HEK293 (cell line): Measurements from ENCODE around the gene ZNF488.

Experiments used
- CTCF ChIA-PET: fragments of 350-600 bp; formaldehyde crosslinking; extraction: SDS; loops from one replicate; lab custom pipeline; 2021; ENCODE audit warnings: antibody characterized with exemption; lab: Yijun Ruan, JAX
- POLR2A ChIA-PET: fragments of 300-600 bp; formaldehyde crosslinking; extraction: SDS; loops from one replicate; lab custom pipeline; 2020; ENCODE audit warnings: antibody characterized with exemption, inconsistent platforms; lab: Yijun Ruan, JAX
- H3K27ac ChIP-seq: fragments of 200-500 bp; sonication (Bioruptor generic); 2 replicates; pipeline ENCODE4 v1.5.1; 2014; ENCODE audit warnings: low read depth, low read length, control low read depth, inconsistent platforms; ENCODE audit errors: extremely low read depth
- H3K36me3 ChIP-seq, 2 experiments: fragments of 200-500 bp in 1 of 2; sonication (Bioruptor generic) in 1 of 2; 1 replicate in 1 of 2; 2 replicates in 1 of 2; pipeline ENCODE4 v1.5.1; 2014 to 2017; ENCODE audit warnings: inconsistent platforms in 2 of 2, low read length in 2 of 2; ENCODE audit not compliant: control insufficient read depth in 2 of 2, insufficient read depth in 1 of 2
- H3K4me1 ChIP-seq: fragments of 200-500 bp; sonication (Bioruptor generic); 2 replicates; pipeline ENCODE4 v1.5.1; 2014; ENCODE audit warnings: mild to moderate bottlenecking, low read length, inconsistent platforms; ENCODE audit not compliant: control insufficient read depth, insufficient read depth
- H3K4me3 ChIP-seq: 2 replicates; pipeline ENCODE4 v1.5.1; 2011; ENCODE audit warnings: low read depth, mild to moderate bottlenecking, control low read depth, low read length, moderate library complexity
- H3K9me3 ChIP-seq: fragments of 200-500 bp; sonication (Bioruptor generic); 2 replicates; pipeline ENCODE4 v1.5.1; 2014; ENCODE audit warnings: low read depth, low read length, inconsistent platforms; ENCODE audit not compliant: control insufficient read depth, insufficient read depth
- BCL11A ChIP-seq: fragments of 450-650 bp; formaldehyde crosslinking; IDR thresholded peaks from 2 replicates; pipeline ENCODE4 v1.5.1; 2016; ENCODE audit warnings: low read depth, missing biosample characterization, missing genetic modification characterization
- MEIS1 ChIP-seq: sonication (generic); formaldehyde crosslinking; IDR thresholded peaks from 2 replicates; pipeline ENCODE4 v1.8.1; 2022; ENCODE audit warnings: missing genetic modification reagents, mild to moderate bottlenecking, borderline replicate concordance
- ZNF416 ChIP-seq: fragments of 450-650 bp; formaldehyde crosslinking; IDR thresholded peaks from 2 replicates; pipeline ENCODE4 v1.5.1; 2016; ENCODE audit warnings: missing biosample characterization, missing genetic modification characterization
- ZNF423 ChIP-seq: fragments of 450-650 bp; formaldehyde crosslinking; IDR thresholded peaks from 2 replicates; pipeline ENCODE4 v1.5.1; 2016; ENCODE audit warnings: missing biosample characterization, missing genetic modification characterization
- ZNF560 ChIP-seq: fragments of 450-650 bp; formaldehyde crosslinking; IDR thresholded peaks from 2 replicates; pipeline ENCODE4 v1.5.1; 2017; ENCODE audit warnings: missing biosample characterization, missing genetic modification characterization, borderline replicate concordance
- ZNF664 ChIP-seq: fragments of 450-650 bp; formaldehyde crosslinking; IDR thresholded peaks from 2 replicates; pipeline ENCODE4 v1.5.1; 2016; ENCODE audit warnings: missing biosample characterization, missing genetic modification characterization
- ZNF707 ChIP-seq: fragments of 450-650 bp; formaldehyde crosslinking; IDR thresholded peaks from 2 replicates; pipeline ENCODE4 v1.5.1; 2016; ENCODE audit warnings: missing biosample characterization, missing genetic modification characterization
- ZSCAN16 ChIP-seq: fragments of 450-650 bp; formaldehyde crosslinking; IDR thresholded peaks from 2 replicates; pipeline ENCODE4 v1.5.1; 2016; ENCODE audit warnings: missing biosample characterization, missing genetic modification characterization
- TF ChIP-seq, protein P1 (sequence below): fragments of 450-650 bp; formaldehyde crosslinking; IDR thresholded peaks from 2 replicates; pipeline ENCODE4 v1.5.1; 2016; ENCODE audit warnings: missing biosample characterization, missing genetic modification characterization
- TF ChIP-seq, protein P2 (sequence below): fragments of 450-650 bp; formaldehyde crosslinking; IDR thresholded peaks from 2 replicates; pipeline ENCODE4 v1.5.1; 2016; ENCODE audit warnings: missing biosample characterization, missing genetic modification characterization
- TF ChIP-seq, protein P3 (sequence below): fragments of 450-650 bp; formaldehyde crosslinking; IDR thresholded peaks from 2 replicates; pipeline ENCODE4 v1.5.1; 2017; ENCODE audit warnings: missing biosample characterization, missing genetic modification characterization
- TF ChIP-seq, protein P4 (sequence below): fragments of 450-650 bp; formaldehyde crosslinking; IDR thresholded peaks from 2 replicates; pipeline ENCODE4 v1.5.1; 2016; ENCODE audit warnings: missing biosample characterization, missing genetic modification characterization, low read depth

The ZNF488 gene

DNA sequence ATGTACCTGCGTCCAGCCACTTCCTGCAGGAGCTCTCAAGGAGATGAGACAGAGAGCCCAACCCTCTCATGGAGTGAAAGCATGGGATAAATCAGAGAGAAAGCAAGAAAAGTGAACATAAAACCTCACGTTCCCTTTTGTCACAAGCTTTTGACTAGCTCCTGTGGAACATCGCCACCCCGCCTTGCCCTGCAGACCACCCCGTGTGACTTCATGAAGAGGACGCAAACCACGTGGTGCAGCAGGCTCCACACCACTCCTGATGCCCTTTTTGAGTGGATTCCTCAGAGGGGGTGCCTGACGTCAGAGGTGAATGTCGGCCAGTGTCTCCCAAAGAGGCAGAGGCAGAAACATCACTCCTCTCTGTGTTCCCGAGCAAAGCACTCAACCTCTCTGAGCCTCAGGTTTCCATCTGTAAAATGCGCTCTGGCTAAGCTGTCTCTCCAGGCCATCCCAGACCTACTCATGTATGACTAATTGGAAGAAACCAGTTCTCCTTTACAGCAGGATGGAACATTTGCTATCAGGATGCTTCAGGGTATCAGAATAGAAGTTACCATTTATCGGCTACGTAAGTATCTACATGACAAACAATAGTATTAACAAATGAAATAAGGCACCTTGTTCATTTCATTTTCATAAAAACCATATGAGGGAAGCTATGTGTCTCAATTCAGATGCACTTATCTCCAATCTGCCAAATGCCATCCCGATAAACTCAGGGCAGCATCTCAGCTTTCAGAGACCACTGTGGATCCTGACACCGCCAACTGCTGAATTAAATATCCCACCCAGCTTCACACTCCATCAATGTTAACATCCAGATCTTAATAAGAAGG is 5.3 kb downstream of the ZNF488 start (continued):
- TF ChIP-seq, protein P1, sequence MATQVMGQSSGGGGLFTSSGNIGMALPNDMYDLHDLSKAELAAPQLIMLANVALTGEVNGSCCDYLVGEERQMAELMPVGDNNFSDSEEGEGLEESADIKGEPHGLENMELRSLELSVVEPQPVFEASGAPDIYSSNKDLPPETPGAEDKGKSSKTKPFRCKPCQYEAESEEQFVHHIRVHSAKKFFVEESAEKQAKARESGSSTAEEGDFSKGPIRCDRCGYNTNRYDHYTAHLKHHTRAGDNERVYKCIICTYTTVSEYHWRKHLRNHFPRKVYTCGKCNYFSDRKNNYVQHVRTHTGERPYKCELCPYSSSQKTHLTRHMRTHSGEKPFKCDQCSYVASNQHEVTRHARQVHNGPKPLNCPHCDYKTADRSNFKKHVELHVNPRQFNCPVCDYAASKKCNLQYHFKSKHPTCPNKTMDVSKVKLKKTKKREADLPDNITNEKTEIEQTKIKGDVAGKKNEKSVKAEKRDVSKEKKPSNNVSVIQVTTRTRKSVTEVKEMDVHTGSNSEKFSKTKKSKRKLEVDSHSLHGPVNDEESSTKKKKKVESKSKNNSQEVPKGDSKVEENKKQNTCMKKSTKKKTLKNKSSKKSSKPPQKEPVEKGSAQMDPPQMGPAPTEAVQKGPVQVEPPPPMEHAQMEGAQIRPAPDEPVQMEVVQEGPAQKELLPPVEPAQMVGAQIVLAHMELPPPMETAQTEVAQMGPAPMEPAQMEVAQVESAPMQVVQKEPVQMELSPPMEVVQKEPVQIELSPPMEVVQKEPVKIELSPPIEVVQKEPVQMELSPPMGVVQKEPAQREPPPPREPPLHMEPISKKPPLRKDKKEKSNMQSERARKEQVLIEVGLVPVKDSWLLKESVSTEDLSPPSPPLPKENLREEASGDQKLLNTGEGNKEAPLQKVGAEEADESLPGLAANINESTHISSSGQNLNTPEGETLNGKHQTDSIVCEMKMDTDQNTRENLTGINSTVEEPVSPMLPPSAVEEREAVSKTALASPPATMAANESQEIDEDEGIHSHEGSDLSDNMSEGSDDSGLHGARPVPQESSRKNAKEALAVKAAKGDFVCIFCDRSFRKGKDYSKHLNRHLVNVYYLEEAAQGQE: no peak

DNA sequence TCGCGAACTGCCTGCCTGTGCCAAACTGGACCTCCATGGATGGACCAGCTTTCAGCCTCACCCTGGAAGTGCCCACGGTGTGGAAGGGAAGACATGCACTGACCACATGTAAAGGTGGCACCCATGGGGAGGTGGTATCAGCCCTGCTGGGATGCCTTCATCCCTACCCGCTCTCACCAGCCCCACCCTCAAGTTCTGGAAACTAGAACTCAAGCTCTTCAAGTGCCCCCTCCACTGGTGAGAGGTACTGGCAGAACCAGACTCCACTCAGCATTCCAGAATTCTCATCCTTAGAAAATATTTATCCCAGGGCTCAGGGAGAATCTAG is 5.9 kb downstream of the ZNF488 start:
- no peak overlapping the region for H3K4me3 ChIP-seq
- TF ChIP-seq MEIS1 (CRISPR knock-in tag) (no peak), ZNF664 (tag by site-specific recombination) (no peak), ZNF416 (tag by site-specific recombination) (no peak), ZNF707 (tag by site-specific recombination) (no peak)
- TF ChIP-seq, protein P2, sequence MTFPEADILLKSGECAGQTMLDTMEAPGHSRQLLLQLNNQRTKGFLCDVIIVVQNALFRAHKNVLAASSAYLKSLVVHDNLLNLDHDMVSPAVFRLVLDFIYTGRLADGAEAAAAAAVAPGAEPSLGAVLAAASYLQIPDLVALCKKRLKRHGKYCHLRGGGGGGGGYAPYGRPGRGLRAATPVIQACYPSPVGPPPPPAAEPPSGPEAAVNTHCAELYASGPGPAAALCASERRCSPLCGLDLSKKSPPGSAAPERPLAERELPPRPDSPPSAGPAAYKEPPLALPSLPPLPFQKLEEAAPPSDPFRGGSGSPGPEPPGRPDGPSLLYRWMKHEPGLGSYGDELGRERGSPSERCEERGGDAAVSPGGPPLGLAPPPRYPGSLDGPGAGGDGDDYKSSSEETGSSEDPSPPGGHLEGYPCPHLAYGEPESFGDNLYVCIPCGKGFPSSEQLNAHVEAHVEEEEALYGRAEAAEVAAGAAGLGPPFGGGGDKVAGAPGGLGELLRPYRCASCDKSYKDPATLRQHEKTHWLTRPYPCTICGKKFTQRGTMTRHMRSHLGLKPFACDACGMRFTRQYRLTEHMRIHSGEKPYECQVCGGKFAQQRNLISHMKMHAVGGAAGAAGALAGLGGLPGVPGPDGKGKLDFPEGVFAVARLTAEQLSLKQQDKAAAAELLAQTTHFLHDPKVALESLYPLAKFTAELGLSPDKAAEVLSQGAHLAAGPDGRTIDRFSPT (tag by site-specific recombination): no peak
- ChIA-PET POLR2A (no interaction called here), CTCF (interaction anchor here (1.4 to 1.5 kb wide), 2 partner anchors 12 to 16 kb away, joined by 3 read pairs; no protein-coding TSS in a partner anchor)
- H3K36me3 ChIP-seq: no peaks in the 10 kb centered on the region
- H3K4me1 ChIP-seq: peaks cover 3% of the 10 kb centered on the region; the same call in 1 of the 2 replicates
- H3K27ac ChIP-seq: no peak overlapping the region
- H3K9me3 ChIP-seq: no peaks in the 10 kb centered on the region

DNA sequence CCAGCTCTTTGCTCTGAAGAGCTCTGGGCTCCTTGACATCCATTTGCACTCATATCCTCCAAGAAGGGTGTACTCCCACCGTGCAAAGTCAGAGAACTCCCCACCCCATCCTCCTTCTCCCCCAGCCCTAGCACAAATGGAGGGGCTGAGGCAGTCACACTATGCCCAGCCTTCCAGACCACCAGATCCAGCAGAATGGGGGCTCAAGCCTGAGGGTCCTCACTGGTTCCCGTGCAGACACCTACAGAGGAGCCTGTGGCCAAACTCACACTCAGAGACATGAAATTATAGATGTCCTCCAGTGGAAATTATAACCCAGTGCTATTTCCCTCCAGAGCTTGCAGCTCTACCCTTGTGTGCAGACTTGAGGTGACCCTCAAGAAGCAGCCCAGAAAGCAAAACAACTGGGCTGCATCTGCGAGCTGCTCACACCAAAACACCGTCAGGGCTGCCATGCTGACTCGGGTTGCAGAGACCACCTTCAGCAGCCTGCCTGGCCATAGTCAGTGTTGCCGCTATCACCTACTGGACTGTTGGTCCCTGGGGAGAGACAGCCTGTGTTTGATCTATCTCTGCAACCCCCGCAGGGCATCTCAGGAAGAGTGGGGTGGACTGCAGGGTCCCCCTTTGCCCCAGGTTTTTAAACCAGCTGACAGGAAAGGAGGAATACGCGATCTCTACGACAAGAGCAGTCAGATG is 7.4 kb downstream of the ZNF488 start:
- TF ChIP-seq BCL11A (no peak), ZNF423 (tag by site-specific recombination) (no peak), ZNF560 (tag by site-specific recombination) (no peak), ZSCAN16 (tag by site-specific recombination) (no peak)
- TF ChIP-seq, protein P3, sequence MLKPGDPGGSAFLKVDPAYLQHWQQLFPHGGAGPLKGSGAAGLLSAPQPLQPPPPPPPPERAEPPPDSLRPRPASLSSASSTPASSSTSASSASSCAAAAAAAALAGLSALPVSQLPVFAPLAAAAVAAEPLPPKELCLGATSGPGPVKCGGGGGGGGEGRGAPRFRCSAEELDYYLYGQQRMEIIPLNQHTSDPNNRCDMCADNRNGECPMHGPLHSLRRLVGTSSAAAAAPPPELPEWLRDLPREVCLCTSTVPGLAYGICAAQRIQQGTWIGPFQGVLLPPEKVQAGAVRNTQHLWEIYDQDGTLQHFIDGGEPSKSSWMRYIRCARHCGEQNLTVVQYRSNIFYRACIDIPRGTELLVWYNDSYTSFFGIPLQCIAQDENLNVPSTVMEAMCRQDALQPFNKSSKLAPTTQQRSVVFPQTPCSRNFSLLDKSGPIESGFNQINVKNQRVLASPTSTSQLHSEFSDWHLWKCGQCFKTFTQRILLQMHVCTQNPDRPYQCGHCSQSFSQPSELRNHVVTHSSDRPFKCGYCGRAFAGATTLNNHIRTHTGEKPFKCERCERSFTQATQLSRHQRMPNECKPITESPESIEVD (tag by site-specific recombination): no peak
- TF ChIP-seq, protein P4, sequence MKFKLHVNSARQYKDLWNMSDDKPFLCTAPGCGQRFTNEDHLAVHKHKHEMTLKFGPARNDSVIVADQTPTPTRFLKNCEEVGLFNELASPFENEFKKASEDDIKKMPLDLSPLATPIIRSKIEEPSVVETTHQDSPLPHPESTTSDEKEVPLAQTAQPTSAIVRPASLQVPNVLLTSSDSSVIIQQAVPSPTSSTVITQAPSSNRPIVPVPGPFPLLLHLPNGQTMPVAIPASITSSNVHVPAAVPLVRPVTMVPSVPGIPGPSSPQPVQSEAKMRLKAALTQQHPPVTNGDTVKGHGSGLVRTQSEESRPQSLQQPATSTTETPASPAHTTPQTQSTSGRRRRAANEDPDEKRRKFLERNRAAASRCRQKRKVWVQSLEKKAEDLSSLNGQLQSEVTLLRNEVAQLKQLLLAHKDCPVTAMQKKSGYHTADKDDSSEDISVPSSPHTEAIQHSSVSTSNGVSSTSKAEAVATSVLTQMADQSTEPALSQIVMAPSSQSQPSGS: no peak
- ChIA-PET CTCF (interaction anchor here (0.6 to 1.5 kb wide), 4 partner anchors 11 to 73 kb away, joined by 3 to 5 read pairs (median 4); no protein-coding TSS in a partner anchor), POLR2A (interaction anchor here (0.6 kb wide), 1 partner anchor 73 kb away, joined by 3 read pairs; no protein-coding TSS in a partner anchor)
- Histone ChIP-seq H3K4me3 (no peak overlapping the region), H3K9me3 (no peaks in the 10 kb centered on the region), H3K27ac (no peak overlapping the region), H3K36me3 (no peaks in the 10 kb centered on the region), H3K4me1 (peaks cover 3% of the 10 kb centered on the region; the same call in 1 of the 2 replicates)
